Stimulated activated CD4-positive, alpha-beta T cell treated with anti-CD3 and anti-CD28 coated beads, Interleukin-1b, Interleukin-23, amount 100 ng/mL, for 1 hour (primary cell): ENCODE data around the gene GRB14.
"Not testable (repeated sequence)": the region's sequence is repeated elsewhere in the genome, so short reads cannot be mapped to it uniquely, and the experiment has no call there.

ENCODE experiments used
- DNase-seq, 2 donors: peaks; one replicate each; pipeline ENCODE4 v3.0.0-alpha.2; 2020; ENCODE audit warnings: low read depth in 2 of 2

The GRB14 gene

GRCh38 chr2:164620873-164621763 lies at the start of gene GRB14:
TSS of gene GRB14 (minus strand) at chr2:164621482. CDS start at chr2:164621309, 173 bp downstream.
- DNase-seq, result no peak

- no peak for DNase-seq
Measured at GRCh38 chr2:164669291-164669690, 48.0 kb upstream of the GRB14 start.

- DNase-seq, result no peak
Measured at GRCh38 chr2:164667566-164667965, 46.3 kb upstream of the GRB14 start.

- DNase-seq, result no peak
Measured at GRCh38 chr2:164664070-164664469, 42.8 kb upstream of the GRB14 start.

- no peak for DNase-seq
Measured at GRCh38 chr2:164662868-164663631, 41.8 kb upstream of the GRB14 start.

GRCh38 chr2:164662066-164662465 lies 40.8 kb upstream of the GRB14 start:
- DNase-seq, result no peak

- no peak for DNase-seq
Measured at GRCh38 chr2:164661349-164661748, 40.1 kb upstream of the GRB14 start.

- no peak for DNase-seq
Measured at GRCh38 chr2:164657129-164657528, 35.8 kb upstream of the GRB14 start.

- DNase-seq, result no peak
Measured at GRCh38 chr2:164655750-164656149, 34.5 kb upstream of the GRB14 start.

- no peak for DNase-seq
Measured at GRCh38 chr2:164655336-164655735, 34.1 kb upstream of the GRB14 start.

- no peak for DNase-seq
Measured at GRCh38 chr2:164651361-164651760, 30.1 kb upstream of the GRB14 start.

- DNase-seq, result no peak
Measured at GRCh38 chr2:164644036-164644700, 22.9 kb upstream of the GRB14 start.

- DNase-seq, result no peak
Measured at GRCh38 chr2:164642946-164643555, 21.8 kb upstream of the GRB14 start.

- no peak for DNase-seq
Measured at GRCh38 chr2:164642268-164642667, 21.0 kb upstream of the GRB14 start.

GRCh38 chr2:164628319-164628718 lies 7.0 kb upstream of the GRB14 start:
- not testable (repeated sequence) for DNase-seq

- DNase-seq, result no peak
Measured at GRCh38 chr2:164625378-164625971, 4.2 kb upstream of the GRB14 start.

GRCh38 chr2:164624316-164624715 lies 3.0 kb upstream of the GRB14 start:
- no peak for DNase-seq

- DNase-seq, result no peak
Measured at GRCh38 chr2:164622338-164623106, 1.2 kb upstream of the GRB14 start.

- no peak for DNase-seq
Measured at GRCh38 chr2:164621764-164622105, 453 bp upstream of the GRB14 start.

GRCh38 chr2:164620457-164620856 lies 825 bp downstream of the GRB14 start:
- DNase-seq, result no peak

GRCh38 chr2:164617466-164617865 lies 3.8 kb downstream of the GRB14 start:
- DNase-seq, result no peak
